GM23338 (cell line): ENCODE data around the gene TLCD3B. TPM values are rescaled to one million over a fixed set of nuclear protein-coding genes. Genes with fewer than 3 reads are reported as not detected.

Source experiments
- ATAC-seq: fragments of 200-7000 bp; cut with Tn5 transposase; 3 replicates; pipeline ENCODE4 v1.9.1; 2020
- DNase-seq: peaks from one replicate; pipeline ENCODE4 v3.0.0-alpha.2; 2015; ENCODE audit warnings: low spot score
- H2AFZ ChIP-seq: fragments of 200-600 bp; sonication (generic); 2 replicates; pipeline ENCODE4 v1.8.0; 2016; ENCODE audit warnings: antibody characterized with exemption, mild to moderate bottlenecking, moderate library complexity
- H3F3A ChIP-seq: fragments of 200-600 bp; sonication (generic); replicated peaks from 2 replicates; pipeline ENCODE4 v1.8.0; 2017; ENCODE audit warnings: antibody characterized with exemption, mixed run types, low read depth
- H3K27ac ChIP-seq: fragments of 200-600 bp; sonication (generic); 2 replicates; pipeline ENCODE4 v1.6.1; 2016; ENCODE audit warnings: low read depth
- H3K27me3 ChIP-seq: fragments of 200-600 bp; sonication (generic); 2 replicates; pipeline ENCODE4 v1.8.0; 2016; ENCODE audit warnings: mild to moderate bottlenecking, mixed run types, moderate library complexity; ENCODE audit not compliant: insufficient read depth
- H3K36me3 ChIP-seq: fragments of 200-600 bp; sonication (generic); 2 replicates; pipeline ENCODE4 v1.8.0; 2016; ENCODE audit warnings: mild to moderate bottlenecking; ENCODE audit not compliant: insufficient read depth
- H3K4me1 ChIP-seq: fragments of 200-600 bp; sonication (generic); 2 replicates; pipeline ENCODE4 v1.8.0; 2016; ENCODE audit warnings: mild to moderate bottlenecking, moderate library complexity; ENCODE audit not compliant: insufficient read depth
- H3K4me2 ChIP-seq: fragments of 200-600 bp; sonication (generic); 2 replicates; pipeline ENCODE4 v1.7.1; 2017; ENCODE audit warnings: mixed run types
- H3K4me3 ChIP-seq: fragments of 200-600 bp; sonication (generic); 2 replicates; pipeline ENCODE4 v1.6.1; 2016; ENCODE audit warnings: mixed run types
- H3K79me2 ChIP-seq: fragments of 200-600 bp; sonication (generic); replicated peaks from 2 replicates; pipeline ENCODE4 v1.8.0; 2017; ENCODE audit warnings: mild to moderate bottlenecking; ENCODE audit not compliant: insufficient read depth
- H3K9me2 ChIP-seq: fragments of 200-600 bp; sonication (generic); 2 replicates; pipeline ENCODE4 v1.8.0; 2017; ENCODE audit not compliant: insufficient read depth
- H4K20me1 ChIP-seq: fragments of 200-600 bp; sonication (generic); replicated peaks from 2 replicates; pipeline ENCODE4 v1.8.0; 2017; ENCODE audit warnings: mild to moderate bottlenecking; ENCODE audit not compliant: insufficient read depth
- H3K27ac Mint-ChIP-seq: 2 replicates; pipeline ENCODE4 v1.8.0; 2020; ENCODE audit warnings: inconsistent platforms, mild to moderate bottlenecking, moderate library complexity, mixed read lengths
- H3K27me3 Mint-ChIP-seq: 3 replicates; pipeline ENCODE4 v1.8.0; 2022; ENCODE audit warnings: low read depth, mild to moderate bottlenecking, moderate library complexity, mixed read lengths, inconsistent platforms; ENCODE audit not compliant: insufficient read depth, poor library complexity
- H3K36me3 Mint-ChIP-seq: 3 replicates; pipeline ENCODE4 v1.8.0; 2021; ENCODE audit warnings: low read depth, mild to moderate bottlenecking, inconsistent platforms, moderate library complexity, mixed read lengths
- H3K4me1 Mint-ChIP-seq: 3 replicates; pipeline ENCODE4 v1.8.0; 2020; ENCODE audit warnings: mild to moderate bottlenecking, inconsistent platforms, mixed read lengths
- H3K4me3 Mint-ChIP-seq: 3 replicates; pipeline ENCODE4 v1.8.0; 2021; ENCODE audit warnings: moderate library complexity, mild to moderate bottlenecking, inconsistent platforms, mixed read lengths
- H3K9me3 Mint-ChIP-seq: 3 replicates; pipeline ENCODE4 v1.8.0; 2020; ENCODE audit warnings: moderate library complexity, mild to moderate bottlenecking, inconsistent platforms, mixed read lengths
- CREB1 ChIP-seq: fragments of 250-450 bp; sonication (Bioruptor Pico); IDR thresholded peaks from 2 replicates; pipeline ENCODE4 v1.5.0; 2020; ENCODE audit warnings: low read depth, mild to moderate bottlenecking, moderate library complexity
- EZH2phosphoT487 ChIP-seq: fragments of 200-600 bp; sonication (generic); IDR thresholded peaks from one replicate; pipeline ENCODE4 v1.8.1; 2018; ENCODE audit warnings: antibody characterized with exemption; ENCODE audit not compliant: unreplicated experiment
- JUNB ChIP-seq: IDR thresholded peaks from one replicate; pipeline ENCODE4 v1.6.1; 2016; ENCODE audit warnings: antibody characterized with exemption; ENCODE audit not compliant: unreplicated experiment
- ZNF462 ChIP-seq: fragments of 250-450 bp; sonication (Bioruptor Pico); IDR thresholded peaks from 2 replicates; pipeline ENCODE4 v1.5.0; 2020; ENCODE audit warnings: mild to moderate bottlenecking, moderate library complexity
- polyA plus RNA-seq: library from polyadenylated mRNA; unstranded; fragments of >200 nt; fragmentation: Nextera tagmentation; extraction: Ambion mirVana; gene quantifications from 2 replicates; pipeline ENCODE4 v1.2.1, GENCODE V29; 2016
- total RNA-seq: library from RNA; depleted of rRNA; stranded (reverse); fragments of >200 nt; shearing (Covaris generic); gene quantifications from 2 replicates; pipeline ENCODE4 v1.2.3, GENCODE V29; 2014
- TF ChIP-seq, protein P1 (sequence below): IDR thresholded peaks from 2 replicates; pipeline ENCODE4 v1.6.1; 2016; ENCODE audit warnings: antibody characterized with exemption

Gene TLCD3B
- total and polyA plus RNA-seq, 2 experiments from 2014 or later = 14.2 to 37.4 TPM

DNA sequence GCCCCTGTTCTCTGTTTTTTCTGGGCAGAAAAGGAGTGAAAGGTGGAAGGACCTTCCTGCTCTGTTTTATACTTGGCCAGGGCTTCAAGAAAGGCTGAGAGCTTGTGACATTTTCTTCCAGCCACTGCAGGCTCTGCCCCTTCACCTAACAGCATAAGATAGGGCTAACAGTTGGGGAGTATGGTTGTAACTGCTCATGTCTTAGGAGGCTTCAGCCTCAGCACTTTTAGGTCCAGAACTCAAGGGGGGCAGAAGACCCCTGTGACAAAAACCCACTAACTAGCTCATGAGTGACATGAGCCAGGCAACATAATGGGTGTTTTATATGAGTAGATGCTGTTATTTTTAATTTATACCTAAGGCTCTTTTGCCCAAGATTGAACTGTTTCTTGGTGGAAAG lies 39.4 kb upstream of the TLCD3B start:
- H3K9me3 Mint-ChIP-seq = no peaks in the 10 kb centered on the region
- H3K4me3 Mint-ChIP-seq = no peak overlapping the region
- no peak for TF ChIP-seq JUNB
- TF ChIP-seq CREB1 = no peak
- no peak for TF ChIP-seq EZH2phosphoT487
- no peak for TF ChIP-seq ZNF462 (CRISPR knock-in tag)
- TF ChIP-seq, protein P1, sequence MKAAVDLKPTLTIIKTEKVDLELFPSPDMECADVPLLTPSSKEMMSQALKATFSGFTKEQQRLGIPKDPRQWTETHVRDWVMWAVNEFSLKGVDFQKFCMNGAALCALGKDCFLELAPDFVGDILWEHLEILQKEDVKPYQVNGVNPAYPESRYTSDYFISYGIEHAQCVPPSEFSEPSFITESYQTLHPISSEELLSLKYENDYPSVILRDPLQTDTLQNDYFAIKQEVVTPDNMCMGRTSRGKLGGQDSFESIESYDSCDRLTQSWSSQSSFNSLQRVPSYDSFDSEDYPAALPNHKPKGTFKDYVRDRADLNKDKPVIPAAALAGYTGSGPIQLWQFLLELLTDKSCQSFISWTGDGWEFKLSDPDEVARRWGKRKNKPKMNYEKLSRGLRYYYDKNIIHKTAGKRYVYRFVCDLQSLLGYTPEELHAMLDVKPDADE = no peak
- Histone ChIP-seq H2AFZ (no peak overlapping the region), H3K4me1 (peaks cover 11% of the 10 kb centered on the region), H3F3A (peaks cover 65% of the 10 kb centered on the region), H4K20me1 (peaks cover 42% of the 10 kb centered on the region), H3K27me3 (no peaks in the 10 kb centered on the region), H3K79me2 (peaks cover 36% of the 10 kb centered on the region), H3K4me2 (no peak overlapping the region), H3K27ac (no peak overlapping the region), H3K4me3 (no peak overlapping the region), H3K9me2 (no peaks in the 10 kb centered on the region), H3K36me3 (peaks cover 33% of the 10 kb centered on the region)
- peaks cover 12% of the 10 kb centered on the region for H3K4me1 Mint-ChIP-seq
- ATAC-seq (no peak), DNase-seq (no peak)
- H3K27me3 Mint-ChIP-seq = peaks cover 28% of the 10 kb centered on the region
- H3K27ac Mint-ChIP-seq = no peak overlapping the region
- H3K36me3 Mint-ChIP-seq = peaks cover 69% of the 10 kb centered on the region
